ENCODE data around the gene MACIR. TPM values are rescaled to one million over a fixed set of nuclear protein-coding genes. Genes with fewer than 3 reads are reported as not detected.
A peak's percentile ranks its signal among the peaks of the same experiment; 100 is the strongest.

MACIR gene
- total and polyA plus RNA-seq, 10 of the 15 experiments (the other 5 are each of a cell fraction or from before 2014, with no cell fraction given) = 2.1 to 16.1 (median 10.8) TPM

DNA sequence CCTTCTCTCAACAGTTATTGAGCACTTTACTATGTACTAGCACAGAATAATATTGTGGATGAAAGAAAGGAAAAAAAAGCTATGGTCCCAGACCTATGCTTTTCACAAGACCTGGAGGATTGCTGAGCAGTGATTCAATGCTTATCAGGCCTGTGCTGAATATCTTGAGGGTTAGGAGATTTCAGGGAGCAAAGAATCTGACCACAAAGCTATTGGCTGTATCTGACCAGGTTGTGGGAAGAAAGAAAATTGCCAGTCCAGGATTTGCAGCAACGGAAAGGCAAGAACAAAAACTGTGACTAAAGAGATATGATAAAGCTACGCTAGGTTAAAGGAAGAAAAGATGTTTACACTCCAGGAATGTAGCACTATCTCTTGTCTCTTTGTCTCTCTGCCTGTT, 14.9 kb upstream of the MACIR start:
- Histone ChIP-seq H4K20me1 (ENCODE audit: control insufficient read depth, insufficient read depth) (no peaks in the 10 kb centered on the region), H3K4me2 (ENCODE audit: control insufficient read depth, insufficient read depth) (no peak overlapping the region), H3K9me3 (replicated peaks; ENCODE audit: control insufficient read depth, insufficient read depth, low read length) (no peaks in the 10 kb centered on the region), H3K9ac (ENCODE audit: control insufficient read depth, insufficient read depth, low read length) (no peak overlapping the region), H3K27ac (ENCODE audit: control insufficient read depth, insufficient read depth) (no peak overlapping the region), H3K4me3 (no peak overlapping the region), H3K36me3 (ENCODE audit: control insufficient read depth in 2 of 2, insufficient read depth in 2 of 2, low read length in 1 of 2) (no peaks in the 10 kb centered on the region), H3K4me1 (ENCODE audit: control insufficient read depth, insufficient read depth, low read length) (no peaks in the 10 kb centered on the region), H3K79me2 (ENCODE audit: control insufficient read depth, insufficient read depth, low read length) (no peaks in the 10 kb centered on the region), H3K27me3 (replicated peaks in 1 of 2; ENCODE audit: control insufficient read depth in 2 of 2, insufficient read depth in 2 of 2, low read length in 1 of 2) (no peaks in the 10 kb centered on the region; a peak in 1 of 4 replicates), H2AFZ (ENCODE audit: control insufficient read depth, low read depth, low read length) (no peak overlapping the region)
- DNase-seq (ENCODE audit: low read depth, low spot score) (no peak), FAIRE-seq (no peak), ATAC-seq (no peak)
- POLR2A ChIA-PET = no interaction called here
- in situ Hi-C loops (cut with MboI) (no loop called here), intact Hi-C loops (cut with micrococcal nuclease; ENCODE audit: unreplicated experiment) (no loop called here)
- TF ChIP-seq E2F4 (IDR thresholded peaks at IDR 0.05; ENCODE audit: low read depth, low read length) = no peak
- CTCF ChIA-PET = interaction anchor here (0.7 kb wide), 1 partner anchor 232 kb away, joined by 3 read pairs; no protein-coding TSS in a partner anchor
- WGBS (ENCODE audit: insufficient coverage, insufficient replicate concordance, low lambda C conversion rate, missing lambda C conversion rate) = 88% methylated on average over 2 of the region's 2 CpGs
- RAD21 ChIA-PET (ENCODE audit: unreplicated experiment) = no interaction called here
- BruUV-seq (replicated peaks) = no TSS peak
- SMC1A ChIA-PET (ENCODE audit: uncharacterized antibody, unreplicated experiment) = no interaction called here

DNA sequence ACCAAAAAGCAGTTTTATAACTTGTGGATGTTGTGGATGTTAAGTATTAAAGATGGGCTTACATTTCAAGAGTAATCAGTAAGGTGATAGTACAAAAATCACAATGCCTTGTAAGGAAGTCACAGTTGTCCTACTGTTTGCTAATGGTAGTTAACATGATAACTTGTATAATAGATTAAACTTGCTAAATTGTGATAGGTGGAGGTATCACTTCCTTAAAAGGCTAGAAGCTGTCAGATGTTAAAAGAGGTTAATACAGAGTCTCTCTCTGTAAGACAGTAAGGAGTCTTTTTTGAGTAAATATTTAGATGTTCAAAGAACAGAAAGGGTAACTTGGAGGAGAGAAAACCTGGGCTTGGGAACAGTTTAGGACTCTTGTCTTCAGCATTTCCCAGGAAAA, 14.2 kb upstream of the MACIR start:
- in situ Hi-C loops (cut with MboI) = no loop called here
- no peak overlapping the region for H3K27ac ChIP-seq (ENCODE audit: control insufficient read depth, insufficient read depth)
- H3K9ac ChIP-seq (ENCODE audit: control insufficient read depth, insufficient read depth, low read length) = no peak overlapping the region
- ATAC-seq (peak; percentile 64), DNase-seq (ENCODE audit: low read depth, low spot score) (no peak), FAIRE-seq (no peak)
- H4K20me1 ChIP-seq (ENCODE audit: control insufficient read depth, insufficient read depth) = no peaks in the 10 kb centered on the region
- H3K27me3 ChIP-seq (replicated peaks in 1 of 2; ENCODE audit: control insufficient read depth in 2 of 2, insufficient read depth in 2 of 2, low read length in 1 of 2) = no peaks in the 10 kb centered on the region; a peak in 1 of 4 replicates
- CTCF ChIA-PET = no interaction called here
- SMC1A ChIA-PET (ENCODE audit: uncharacterized antibody, unreplicated experiment) = no interaction called here
- intact Hi-C loops (cut with micrococcal nuclease; ENCODE audit: unreplicated experiment) = no loop called here
- no peak overlapping the region for H3K4me3 ChIP-seq
- peak; percentile 29; the same call in 1 of the 2 replicates for TF ChIP-seq SPI1 (IDR thresholded peaks at IDR 0.05; ENCODE audit: borderline replicate concordance, insufficient read depth, low read depth, low read length)
- no peak for TF ChIP-seq ATF2 (IDR thresholded peaks at IDR 0.05; ENCODE audit: low read length)
- TF ChIP-seq CBX3 (IDR thresholded peaks at IDR 0.05; ENCODE audit: borderline replicate concordance, low read depth) = no peak
- H2AFZ ChIP-seq (ENCODE audit: control insufficient read depth, low read depth, low read length) = no peak overlapping the region
- H3K4me2 ChIP-seq (ENCODE audit: control insufficient read depth, insufficient read depth) = no peak overlapping the region
- no TSS peak for BruUV-seq (replicated peaks)
- H3K4me1 ChIP-seq (ENCODE audit: control insufficient read depth, insufficient read depth, low read length) = no peaks in the 10 kb centered on the region
- no peaks in the 10 kb centered on the region for H3K79me2 ChIP-seq (ENCODE audit: control insufficient read depth, insufficient read depth, low read length)
- RAD21 ChIA-PET (ENCODE audit: unreplicated experiment) = no interaction called here
- POLR2A ChIA-PET = no interaction called here
- no peaks in the 10 kb centered on the region for H3K36me3 ChIP-seq (ENCODE audit: control insufficient read depth in 2 of 2, insufficient read depth in 2 of 2, low read length in 1 of 2)
- no peaks in the 10 kb centered on the region for H3K9me3 ChIP-seq (replicated peaks; ENCODE audit: control insufficient read depth, insufficient read depth, low read length)
